Right lobe of liver (tissue), 6 donors: ENCODE measurements around the gene UBE2J2. TPM values are rescaled to one million over a fixed set of nuclear protein-coding genes. Genes with fewer than 3 reads are reported as not detected.

Experiments
- ATAC-seq, 4 donors: fragments of 200-7000 bp; cut with Tn5 transposase; one replicate each; pipeline ENCODE4 v1.9.1; 2020; ENCODE audit warnings: mild to moderate bottlenecking in 4 of 4, moderate library complexity in 4 of 4
- DNase-seq, 3 donors: peaks; one replicate each; pipeline ENCODE4 v3.0.0-alpha.2; 2020
- H3K27ac ChIP-seq, 3 donors: fragments of 200-600 bp; one replicate each; pipeline ENCODE4 v1.8.0; 2022
- H3K27me3 ChIP-seq, 2 donors: fragments of 200-600 bp; one replicate each; pipeline ENCODE4 v1.8.0; 2022
- H3K36me3 ChIP-seq, 4 donors: fragments of 200-600 bp; sonication (generic) in 1 of 4; one replicate each; pipeline versions ENCODE4 v1.5.1 to v1.8.0; 2017 to 2022; ENCODE audit warnings: control low read depth in 1 of 4
- H3K4me1 ChIP-seq, 4 donors: fragments of 200-600 bp; sonication (generic) in 1 of 4; one replicate each; pipeline versions ENCODE4 v1.5.1 to v1.8.0; 2017 to 2022; ENCODE audit warnings: control low read depth in 1 of 4
- H3K4me3 ChIP-seq, 3 donors: fragments of 200-600 bp; one replicate each; pipeline ENCODE4 v1.8.0; 2022
- H3K9me3 ChIP-seq, 4 donors: fragments of 200-600 bp; sonication (generic) in 1 of 4; one replicate each; pipeline versions ENCODE4 v1.5.1 to v1.8.0; 2017 to 2022; ENCODE audit warnings: control low read depth in 1 of 4
- CTCF ChIP-seq, 4 donors: fragments of 200-600 bp in 3 of 4; fragments of 450-650 bp in 1 of 4; IDR thresholded peaks; one replicate each; pipeline versions ENCODE4 v1.5.1 to v1.8.0; 2016 to 2022; ENCODE audit warnings: antibody characterized with exemption in 4 of 4, mild to moderate bottlenecking in 2 of 4
- POLR2A ChIP-seq: fragments of 450-650 bp; IDR thresholded peaks from one replicate; pipeline ENCODE4 v1.6.1; 2017; ENCODE audit warnings: antibody characterized with exemption, mild to moderate bottlenecking
- WGBS: methylation state at CpG from one replicate; pipeline ENCODE4 v1.1.6; 2018; ENCODE audit warnings: low coverage, low lambda C conversion rate; ENCODE audit not compliant: insufficient coverage; ENCODE audit errors: missing lambda C conversion rate; 5-methylcytosine and 5-hydroxymethylcytosine counted together
- intact Hi-C, 2 donors: fragments of 100-400 bp; cut with DNase I; formaldehyde crosslinking; loops; one replicate each; pipeline versions ENCODE4 v1.11.2 to v1.14.1; 2022
- total RNA-seq, 6 experiments: library from RNA; depleted of rRNA in 2 of 6; stranded (reverse); fragments of >200 nt in 2 of 6; fragmentation: NEBNext Ultra II Directional in 3 of 6; extraction: Animal tissue kit (Norgen Biotek cat#: 25700) in 3 of 6; gene quantifications; one replicate each; pipeline versions ENCODE4 v1.1.0 to v1.2.4, GENCODE V29; 2016 to 2023
- donor health status: DM: no; HTN: yes; CAD: no.
- donor health status: DM: no; HTN: no; CAD: no.
- donor health status: DM: no; HTN: no; CAD: no.
- donor health status: DM: no; HTN: yes; CAD: no.
- donor health status: DM: no; HTN: yes; CAD: no.

UBE2J2 gene
- total RNA-seq, 6 experiments from 2014 or later: 25.5 to 30.6 (median 26.9) TPM

DNA sequence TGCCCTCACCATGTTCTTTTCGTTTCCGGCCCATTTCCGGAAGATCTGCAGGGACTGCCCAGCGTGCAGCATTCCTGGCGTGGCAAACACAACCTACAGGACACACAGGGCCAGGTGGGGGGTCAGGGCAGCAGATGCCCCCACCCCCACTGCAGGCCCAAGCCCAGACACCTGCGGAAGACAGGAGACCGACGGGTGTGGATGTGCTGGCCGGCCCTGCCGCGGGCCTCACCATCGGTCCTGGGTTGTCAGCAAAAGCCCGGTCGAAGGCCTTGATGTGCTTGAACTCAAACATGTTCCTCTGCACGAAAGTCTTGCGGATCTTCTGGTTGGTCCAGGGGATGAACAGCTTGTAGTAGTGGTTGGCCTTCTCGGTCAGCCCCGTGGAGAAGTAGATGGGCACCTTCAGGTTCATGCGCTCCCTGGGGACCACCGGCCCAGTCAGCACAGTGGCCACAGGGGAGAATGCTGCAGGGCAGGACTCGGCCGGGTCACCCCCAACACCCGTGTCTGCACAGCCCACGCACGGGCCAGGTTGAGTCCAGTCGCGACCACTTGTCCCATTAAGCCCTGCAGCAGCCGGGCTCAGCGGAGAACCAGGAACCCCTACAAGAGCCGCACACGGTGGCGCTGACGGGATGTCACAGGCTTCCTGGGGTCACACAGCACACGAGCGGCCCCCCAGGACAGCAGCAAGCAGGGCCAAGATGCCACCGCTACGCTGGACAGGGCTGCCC, 40.0 kb upstream of the UBE2J2 start:
- Histone ChIP-seq H3K27me3 (no peaks in the 10 kb centered on the region), H3K4me3 (no peak overlapping the region), H3K36me3 (peaks cover 0 to 44% (median 10%) of the 10 kb centered on the region in 4 donors), H3K9me3 (no peaks in the 10 kb centered on the region), H3K27ac (no peak overlapping the region), H3K4me1 (peaks cover 0 to 18% (median 3%) of the 10 kb centered on the region in 4 donors)
- DNase-seq (no peak), ATAC-seq (no peak)
- TF ChIP-seq CTCF (IDR thresholded peaks at IDR 0.05): no peak
- no peak for TF ChIP-seq POLR2A
- WGBS: 96% methylated on average over 4 of the region's 37 CpGs
- intact Hi-C loops: no loop called here

DNA sequence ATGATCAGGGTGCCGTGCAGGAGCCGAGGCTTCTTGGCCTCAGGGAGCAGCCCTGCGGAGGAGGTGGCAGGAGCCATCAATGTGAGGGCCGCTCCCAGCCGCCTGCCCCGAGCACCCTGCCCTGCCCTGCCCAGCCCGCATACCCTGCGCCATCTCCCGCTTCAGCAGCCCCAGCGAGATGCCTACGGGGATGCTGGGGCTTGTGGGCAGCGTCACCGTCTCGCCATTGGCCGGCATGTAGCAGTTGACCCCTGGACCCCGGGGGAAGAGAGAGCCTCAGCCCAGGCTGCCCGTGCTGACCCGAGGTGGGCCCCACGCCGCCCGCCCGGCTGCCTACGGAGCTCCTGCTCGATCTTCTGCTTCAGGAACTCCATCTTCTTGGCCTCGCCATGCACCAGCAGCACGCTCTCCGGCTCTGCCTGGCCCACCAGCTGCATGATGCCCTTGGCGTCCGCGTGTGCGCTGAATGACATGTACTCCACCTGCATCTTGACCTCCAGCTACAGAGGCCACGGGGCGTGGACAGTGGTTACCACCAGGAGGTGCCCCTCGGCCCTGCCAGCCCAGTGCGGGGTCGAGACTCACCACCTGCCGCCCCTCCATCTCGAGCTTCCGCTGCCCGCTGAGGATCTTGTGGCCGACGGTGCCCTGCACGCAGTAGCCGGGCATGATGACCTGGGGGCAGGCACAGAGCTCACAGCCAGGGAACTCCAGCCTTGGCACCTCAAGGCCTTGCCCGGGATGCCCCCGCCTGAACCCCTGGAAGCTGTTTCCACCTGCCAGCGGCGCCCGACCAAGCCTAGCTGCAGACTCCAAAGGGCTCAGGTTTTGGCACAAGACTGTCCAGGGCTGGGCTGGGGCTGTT, 39.0 kb upstream of the UBE2J2 start:
- H3K4me3 ChIP-seq: no peak overlapping the region
- no peak for DNase-seq
- peaks cover 0 to 44% (median 10%) of the 10 kb centered on the region in 4 donors for H3K36me3 ChIP-seq
- no peaks in the 10 kb centered on the region for H3K9me3 ChIP-seq
- no peak for ATAC-seq
- 82% methylated on average over 5 of the region's 49 CpGs for WGBS
- intact Hi-C loops: no loop called here
- TF ChIP-seq POLR2A: no peak
- no peak for TF ChIP-seq CTCF (IDR thresholded peaks at IDR 0.05)
- H3K27me3 ChIP-seq: no peaks in the 10 kb centered on the region
- H3K27ac ChIP-seq: no peak overlapping the region
- peaks cover 0 to 9% (median 3%) of the 10 kb centered on the region in 4 donors for H3K4me1 ChIP-seq

GRCh38 chr1:1311107-1312104, 37.8 kb upstream of the UBE2J2 start:
- no peak for TF ChIP-seq POLR2A
- no peak for TF ChIP-seq CTCF (IDR thresholded peaks at IDR 0.05)
- Histone ChIP-seq H3K9me3 (no peaks in the 10 kb centered on the region), H3K27me3 (no peaks in the 10 kb centered on the region), H3K36me3 (peaks cover 0 to 44% (median 10%) of the 10 kb centered on the region in 4 donors), H3K27ac (no peak overlapping the region), H3K4me3 (no peak overlapping the region), H3K4me1 (peaks cover 0 to 18% (median 7%) of the 10 kb centered on the region in 4 donors)
- DNase-seq (no peak), ATAC-seq (no peak)
- intact Hi-C loops: no loop called here
- WGBS: 92% methylated on average over 6 of the region's 22 CpGs

DNA sequence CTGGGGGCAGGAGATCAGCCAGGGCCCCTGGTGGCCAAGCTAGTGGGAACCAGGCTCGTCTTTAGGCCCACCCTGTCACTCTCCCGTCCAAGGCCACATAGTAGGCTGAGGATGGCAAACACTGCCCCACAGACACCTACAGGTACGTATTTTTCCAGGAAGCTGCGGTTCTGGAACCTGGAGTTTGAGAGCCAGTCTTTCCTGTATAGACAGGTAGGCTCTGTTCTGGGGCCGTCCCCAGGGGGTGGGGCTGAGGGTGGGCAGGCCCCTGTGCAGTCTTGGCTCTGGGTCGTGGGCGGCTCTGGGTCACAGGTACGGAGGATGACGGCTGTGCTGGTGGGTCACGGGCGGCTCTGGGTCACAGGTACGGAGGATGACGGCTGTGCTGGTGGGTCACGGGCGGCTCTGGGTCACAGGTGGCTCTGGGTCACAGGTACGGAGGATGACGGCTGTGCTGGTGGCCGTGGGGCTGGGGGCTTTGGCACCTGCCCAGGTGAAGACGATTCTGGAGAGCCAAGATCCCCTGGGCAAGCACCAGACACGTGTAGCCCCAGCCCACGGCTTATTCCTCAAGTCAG, 36.9 kb upstream of the UBE2J2 start:
- Histone ChIP-seq H3K4me1 (peaks cover 0 to 26% (median 14%) of the 10 kb centered on the region in 4 donors), H3K4me3 (no peak overlapping the region), H3K36me3 (peaks cover 0 to 44% (median 10%) of the 10 kb centered on the region in 4 donors), H3K9me3 (no peaks in the 10 kb centered on the region), H3K27me3 (no peaks in the 10 kb centered on the region), H3K27ac (no peak overlapping the region)
- DNase-seq (no peak), ATAC-seq (no peak)
- WGBS: 40% methylated on average over 2 of the region's 21 CpGs
- no peak for TF ChIP-seq CTCF (IDR thresholded peaks at IDR 0.05)
- TF ChIP-seq POLR2A: no peak
- intact Hi-C loops: no loop called here
